SU-DHL-6 (cell line): Measurements from ENCODE around the gene HOXD9.

Source experiments
- EZH2phosphoT487 ChIP-seq: fragments of 200-600 bp; sonication (generic), shearing (Covaris generic); conservative IDR thresholded peaks from 2 replicates; pipeline ENCODE4 v1.6.1; 2018; ENCODE audit warnings: mild to moderate bottlenecking, antibody characterized with exemption, low read length, moderate library complexity, mixed read lengths
- TF ChIP-seq, protein P1 (sequence below): fragments of 200-600 bp; sonication (generic); IDR thresholded peaks from one replicate; pipeline ENCODE4 v1.5.1; 2017; ENCODE audit warnings: antibody characterized with exemption, mild to moderate bottlenecking, low read length, moderate library complexity; ENCODE audit not compliant: insufficient read depth, poor library complexity, severe bottlenecking

DNA sequence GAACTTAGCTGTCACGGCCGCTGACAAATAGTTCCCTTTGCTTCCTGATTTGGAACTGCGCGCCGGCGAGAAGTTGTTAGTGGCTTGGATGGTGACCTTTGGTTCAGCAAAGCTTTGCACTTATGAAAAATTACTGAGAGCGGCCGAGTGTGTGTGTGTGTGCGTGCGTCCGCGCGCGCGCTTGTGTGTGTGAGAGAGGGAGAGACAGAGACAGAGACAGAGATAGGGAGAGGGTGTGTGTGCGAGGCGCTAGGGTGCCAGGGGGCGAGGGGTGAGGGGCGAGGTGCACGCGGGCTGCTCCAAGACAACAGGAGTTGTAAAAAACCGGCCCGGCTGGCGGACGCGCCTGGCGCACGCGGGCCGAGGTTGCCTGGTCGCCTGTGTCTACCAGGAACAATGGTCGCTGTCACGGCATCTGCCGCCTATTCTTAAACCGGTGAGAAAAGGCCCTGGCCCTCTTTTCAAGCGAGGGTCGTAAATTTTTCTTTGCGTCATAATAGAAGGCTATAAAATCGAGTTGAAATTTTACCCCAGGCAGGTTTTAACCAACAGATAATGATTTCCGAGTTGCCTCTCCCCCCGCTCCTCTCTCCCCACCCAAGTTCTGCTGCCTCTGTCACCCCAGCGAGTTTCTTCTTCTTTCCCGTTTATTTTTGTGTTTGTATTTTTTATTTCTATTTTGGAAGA, 35.1 kb downstream of the HOXD9 start:
- TF ChIP-seq, protein P1, sequence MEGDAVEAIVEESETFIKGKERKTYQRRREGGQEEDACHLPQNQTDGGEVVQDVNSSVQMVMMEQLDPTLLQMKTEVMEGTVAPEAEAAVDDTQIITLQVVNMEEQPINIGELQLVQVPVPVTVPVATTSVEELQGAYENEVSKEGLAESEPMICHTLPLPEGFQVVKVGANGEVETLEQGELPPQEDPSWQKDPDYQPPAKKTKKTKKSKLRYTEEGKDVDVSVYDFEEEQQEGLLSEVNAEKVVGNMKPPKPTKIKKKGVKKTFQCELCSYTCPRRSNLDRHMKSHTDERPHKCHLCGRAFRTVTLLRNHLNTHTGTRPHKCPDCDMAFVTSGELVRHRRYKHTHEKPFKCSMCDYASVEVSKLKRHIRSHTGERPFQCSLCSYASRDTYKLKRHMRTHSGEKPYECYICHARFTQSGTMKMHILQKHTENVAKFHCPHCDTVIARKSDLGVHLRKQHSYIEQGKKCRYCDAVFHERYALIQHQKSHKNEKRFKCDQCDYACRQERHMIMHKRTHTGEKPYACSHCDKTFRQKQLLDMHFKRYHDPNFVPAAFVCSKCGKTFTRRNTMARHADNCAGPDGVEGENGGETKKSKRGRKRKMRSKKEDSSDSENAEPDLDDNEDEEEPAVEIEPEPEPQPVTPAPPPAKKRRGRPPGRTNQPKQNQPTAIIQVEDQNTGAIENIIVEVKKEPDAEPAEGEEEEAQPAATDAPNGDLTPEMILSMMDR, result no peak
- no peak for TF ChIP-seq EZH2phosphoT487
